Measurements from ENCODE around the gene DUS2.

- TF ChIP-seq CTCF (IDR thresholded peaks at IDR 0.05) (no peak), POLR2A (IDR thresholded peaks at IDR 0.05) (no peak)
Observed at GRCh38 chr16:68059804-68060203, 36.7 kb downstream of the DUS2 start.
